IPS-18a (cell line): ENCODE measurements around the gene DDIT4L.
"Not testable (repeated sequence)": the region's sequence is repeated elsewhere in the genome, so short reads cannot be mapped to it uniquely, and the experiment has no call there.

Experiments used
- H3K27ac ChIP-seq: one replicate; pipeline ENCODE4 v1.5.1; 2013; ENCODE audit warnings: low read length
- H3K27me3 ChIP-seq: one replicate; pipeline ENCODE4 v1.6.1; 2013; ENCODE audit warnings: mild to moderate bottlenecking, low read length; ENCODE audit not compliant: control insufficient read depth, insufficient read depth
- H3K36me3 ChIP-seq: one replicate; pipeline ENCODE4 v1.6.1; 2013; ENCODE audit warnings: low read depth, low read length; ENCODE audit not compliant: control insufficient read depth
- H3K4me1 ChIP-seq: one replicate; pipeline ENCODE4 v1.6.1; 2013; ENCODE audit warnings: low read depth, low read length; ENCODE audit not compliant: control insufficient read depth
- H3K4me3 ChIP-seq: one replicate; pipeline ENCODE4 v1.5.1; 2013; ENCODE audit warnings: low read length
- H3K9ac ChIP-seq: one replicate; pipeline ENCODE4 v1.6.1; 2013; ENCODE audit warnings: mild to moderate bottlenecking, low read length, moderate library complexity
- H3K9me3 ChIP-seq: one replicate; pipeline ENCODE4 v1.6.1; 2013; ENCODE audit warnings: low read depth, low read length; ENCODE audit not compliant: control insufficient read depth

The DDIT4L gene

DNA sequence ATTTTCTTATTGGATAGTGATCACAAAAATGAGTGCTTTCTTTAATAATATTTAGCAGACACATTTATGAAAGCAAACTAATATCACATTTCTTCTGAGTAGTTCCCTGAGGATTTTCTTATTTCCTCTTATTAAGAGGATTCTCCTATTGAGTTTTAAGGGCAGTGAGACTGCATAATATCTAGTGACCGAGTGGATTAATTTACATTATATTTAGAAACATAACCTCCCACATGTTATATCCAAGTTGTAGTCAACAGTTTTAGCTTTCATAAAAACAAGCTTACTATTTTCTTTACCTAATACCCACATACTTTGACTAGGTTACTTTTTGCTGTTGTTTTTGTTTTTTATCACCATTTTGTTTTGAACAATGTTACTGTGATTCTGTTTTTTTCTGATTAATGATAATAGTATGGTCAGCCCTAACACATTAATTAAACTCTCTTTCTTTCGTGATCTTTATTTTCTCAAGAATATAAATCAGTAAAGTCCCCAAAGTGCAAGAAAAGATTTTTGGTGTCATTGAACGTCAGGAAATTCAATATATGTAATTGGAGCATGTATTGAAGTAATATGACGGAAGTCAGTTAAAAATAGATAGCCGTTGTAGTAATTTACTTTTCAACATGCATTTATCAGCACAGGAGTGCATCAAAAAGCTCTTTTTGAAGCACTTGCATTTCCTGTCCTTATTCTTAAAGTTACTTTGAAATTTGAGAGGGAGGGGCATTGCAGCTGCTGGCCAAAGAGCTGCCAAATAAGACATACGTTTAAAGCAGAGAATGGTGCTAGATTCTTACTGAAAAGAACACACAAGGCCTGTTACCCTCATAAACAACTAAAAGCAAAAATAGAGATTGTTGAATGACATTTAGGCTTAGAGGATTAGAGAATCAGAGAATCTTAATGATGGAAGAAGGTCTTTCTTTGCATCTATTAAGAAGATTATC is 25.2 kb downstream of the DDIT4L start:
- no peak overlapping the region for H3K4me3 ChIP-seq
- H3K4me1 ChIP-seq: peaks cover 10% of the 10 kb centered on the region
- no peaks in the 10 kb centered on the region for H3K27me3 ChIP-seq
- peaks cover 7% of the 10 kb centered on the region for H3K9me3 ChIP-seq
- no peak overlapping the region for H3K27ac ChIP-seq
- H3K36me3 ChIP-seq: no peaks in the 10 kb centered on the region
- no peak overlapping the region for H3K9ac ChIP-seq

DNA sequence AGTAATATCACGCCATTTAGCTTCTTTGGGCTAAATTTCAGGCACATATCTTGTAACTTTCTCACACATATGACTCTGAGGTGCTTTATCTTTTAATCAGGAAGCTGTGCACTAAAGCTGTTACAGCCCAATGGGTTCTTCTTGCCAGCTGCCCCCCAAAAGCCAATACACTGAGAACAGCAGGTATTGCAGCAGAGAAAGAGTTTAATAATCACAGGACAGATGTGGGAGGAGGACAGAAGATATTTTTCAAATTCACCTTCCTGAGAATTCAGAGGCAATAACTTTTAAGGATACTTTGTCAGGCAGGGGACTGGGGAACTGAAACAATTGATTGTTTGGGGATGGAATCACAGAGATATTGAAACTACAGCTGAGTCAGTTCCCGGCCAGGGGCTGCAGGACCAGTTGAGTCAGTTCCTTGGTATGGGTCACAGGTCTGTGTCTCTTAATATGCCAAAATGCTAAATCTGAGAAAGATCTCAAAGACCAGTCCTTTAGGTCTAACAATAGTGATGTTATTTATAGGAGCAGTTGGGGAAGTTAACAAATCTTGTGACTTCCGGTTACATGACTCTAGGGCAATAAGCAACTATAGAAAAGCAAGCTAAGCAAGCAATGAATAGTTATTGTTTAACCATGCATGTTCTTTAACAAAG is 28.1 kb downstream of the DDIT4L start:
- Histone ChIP-seq H3K9ac (no peak overlapping the region), H3K4me3 (no peak overlapping the region), H3K9me3 (peaks cover 7% of the 10 kb centered on the region), H3K4me1 (peaks cover 10% of the 10 kb centered on the region), H3K27me3 (no peaks in the 10 kb centered on the region), H3K27ac (no peak overlapping the region), H3K36me3 (no peaks in the 10 kb centered on the region)

DNA sequence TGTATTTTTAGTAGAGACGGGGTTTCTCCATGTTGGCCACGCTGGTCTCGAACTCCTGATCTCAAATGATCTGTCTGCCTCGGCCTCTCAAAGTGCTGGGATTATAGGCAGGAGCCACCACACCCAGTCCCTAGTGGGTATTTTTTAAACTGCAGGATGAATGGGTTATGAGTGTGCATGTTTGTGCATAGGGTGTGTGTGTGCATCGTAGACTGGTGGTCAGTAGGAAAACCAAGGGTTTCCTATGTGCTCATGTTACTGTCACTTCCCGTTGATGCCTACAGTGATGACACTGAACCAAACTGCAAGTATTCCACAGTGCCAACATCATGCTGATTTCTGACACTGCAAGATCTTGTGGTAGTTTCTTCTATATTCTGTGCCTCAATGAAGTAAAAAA is 41.1 kb downstream of the DDIT4L start:
- H3K36me3 ChIP-seq: no peaks in the 10 kb centered on the region

DNA sequence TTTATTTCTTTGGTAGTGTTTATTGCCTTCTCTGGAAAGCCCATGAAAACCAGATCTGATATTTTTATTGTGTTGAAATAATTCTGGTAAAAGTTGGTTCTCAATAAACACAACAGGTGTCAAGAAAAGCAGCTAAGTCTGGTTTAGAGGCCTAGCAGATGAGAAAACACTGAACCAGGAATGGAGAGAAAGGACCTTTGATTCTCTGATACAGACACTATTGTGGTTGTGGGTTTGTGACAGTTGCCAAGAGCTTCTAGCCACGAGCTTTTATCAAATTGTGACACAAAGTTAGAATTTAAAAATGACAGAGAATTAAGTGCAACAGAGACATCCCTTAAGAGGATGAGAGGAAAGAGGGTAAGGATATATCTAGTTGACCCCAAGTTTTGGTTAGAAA is 42.6 kb downstream of the DDIT4L start:
- H3K36me3 ChIP-seq: no peaks in the 10 kb centered on the region
- H3K27me3 ChIP-seq: no peaks in the 10 kb centered on the region
- H3K9me3 ChIP-seq: no peaks in the 10 kb centered on the region
- H3K27ac ChIP-seq: no peak overlapping the region
- H3K4me1 ChIP-seq: no peaks in the 10 kb centered on the region
- H3K4me3 ChIP-seq: no peak overlapping the region
- no peak overlapping the region for H3K9ac ChIP-seq

More for the DNA sequence above, 41.1 kb downstream of the DDIT4L start:
- Histone ChIP-seq H3K9ac (no peak overlapping the region), H3K27ac (no peak overlapping the region), H3K9me3 (no peaks in the 10 kb centered on the region), H3K4me3 (no peak overlapping the region), H3K27me3 (no peaks in the 10 kb centered on the region), H3K4me1 (no peaks in the 10 kb centered on the region)

DNA sequence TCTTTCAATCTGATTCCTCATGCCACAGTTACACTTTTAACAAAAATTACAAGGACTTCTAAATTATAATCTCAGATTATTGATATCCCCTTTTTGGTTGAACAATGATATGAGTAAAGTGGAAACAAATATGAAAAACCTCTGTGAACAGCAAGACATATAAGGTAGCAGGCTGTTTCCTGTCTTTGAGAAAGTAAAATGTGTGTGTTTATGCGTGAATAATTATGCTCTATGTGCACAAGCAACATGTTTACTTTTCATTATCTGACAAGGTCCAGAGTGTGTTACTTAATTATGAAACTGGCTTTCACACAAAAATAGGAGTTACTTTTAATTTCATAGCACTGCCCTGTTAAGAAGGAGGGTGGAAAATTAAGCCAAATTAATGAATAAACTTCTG is 43.1 kb downstream of the DDIT4L start:
- Histone ChIP-seq H3K36me3 (no peaks in the 10 kb centered on the region), H3K27ac (no peak overlapping the region), H3K4me3 (no peak overlapping the region), H3K27me3 (no peaks in the 10 kb centered on the region), H3K9ac (no peak overlapping the region), H3K4me1 (no peaks in the 10 kb centered on the region), H3K9me3 (no peaks in the 10 kb centered on the region)

DNA sequence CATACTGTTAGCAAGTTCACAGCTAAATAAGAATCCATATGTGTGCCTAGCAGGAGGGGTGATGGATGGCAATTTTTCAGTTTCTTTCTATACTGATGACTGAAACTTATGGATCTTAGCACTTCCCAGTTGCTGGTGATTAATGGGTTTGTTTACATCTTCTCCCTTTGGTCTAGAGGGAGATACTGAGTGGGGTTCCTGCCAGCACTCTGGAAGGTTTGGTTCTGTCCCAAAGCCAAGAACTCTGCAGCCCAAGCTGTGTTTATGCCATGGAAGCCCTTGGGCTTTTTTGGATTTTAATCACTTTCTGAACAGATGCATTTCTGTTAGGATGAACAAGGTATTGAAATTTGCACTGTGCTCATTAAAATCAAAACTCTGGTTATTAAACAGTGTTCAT is 43.5 kb downstream of the DDIT4L start:
- Histone ChIP-seq H3K9ac (no peak overlapping the region), H3K36me3 (no peaks in the 10 kb centered on the region), H3K4me1 (no peaks in the 10 kb centered on the region), H3K9me3 (no peaks in the 10 kb centered on the region), H3K4me3 (no peak overlapping the region), H3K27me3 (no peaks in the 10 kb centered on the region), H3K27ac (no peak overlapping the region)

DNA sequence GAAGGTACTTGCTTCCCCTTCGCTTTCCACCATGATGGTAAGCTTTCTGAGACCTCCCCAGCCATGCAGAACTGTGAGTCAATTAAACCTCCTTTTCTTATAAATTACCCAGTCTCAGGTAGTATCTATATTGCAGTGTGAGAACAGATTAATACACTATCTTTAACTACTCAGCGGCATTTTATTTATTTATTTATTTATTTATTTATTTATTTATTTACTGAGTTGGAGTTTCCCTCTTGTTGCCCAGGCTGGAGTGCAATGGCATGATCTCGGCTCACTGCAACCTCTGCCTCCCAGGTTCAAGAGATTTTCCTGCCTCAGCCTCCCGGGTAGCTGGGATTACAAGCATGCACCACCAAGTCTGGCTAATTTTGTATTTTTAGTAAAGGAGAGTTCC is 52.9 kb downstream of the DDIT4L start:
- not testable (repeated sequence) for H3K4me3 ChIP-seq, H3K36me3 ChIP-seq, H3K27ac ChIP-seq, H3K27me3 ChIP-seq, H3K9ac ChIP-seq, H3K4me1 ChIP-seq
- H3K9me3 ChIP-seq: peaks cover 10% of the 10 kb centered on the region
